Stimulated activated CD8-positive, alpha-beta memory T cell treated with anti-CD3 and anti-CD28 coated beads, Interleukin-7, amount 100 ng/mL, for 4 hours (primary cell): Measurements from ENCODE around the gene DYRK2.

Source experiments
- DNase-seq, 2 donors: peaks; one replicate each; pipeline ENCODE4 v3.0.0-alpha.2; 2020; ENCODE audit warnings: low read depth in 2 of 2

DYRK2 gene

DNA sequence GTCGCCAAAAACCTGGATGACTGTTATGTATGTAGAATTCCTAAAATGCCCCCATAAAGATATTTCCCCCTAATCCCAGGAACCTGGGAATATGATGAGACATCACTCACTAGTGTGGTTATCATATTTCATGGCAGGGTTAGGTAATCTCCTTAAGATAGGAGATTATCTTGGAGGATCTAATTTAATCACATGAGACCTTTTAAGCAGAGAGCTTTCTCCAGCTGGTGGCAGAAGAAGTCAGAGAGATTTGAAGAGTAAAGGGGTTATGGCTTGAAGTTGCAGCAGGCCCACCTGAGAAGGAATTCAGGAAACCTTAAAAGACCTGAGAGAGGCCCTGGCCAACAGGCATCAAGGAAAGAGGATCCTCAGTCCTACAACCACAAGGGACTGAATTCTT lies 53.6 kb downstream of the DYRK2 start:
- no peak for DNase-seq

DNA sequence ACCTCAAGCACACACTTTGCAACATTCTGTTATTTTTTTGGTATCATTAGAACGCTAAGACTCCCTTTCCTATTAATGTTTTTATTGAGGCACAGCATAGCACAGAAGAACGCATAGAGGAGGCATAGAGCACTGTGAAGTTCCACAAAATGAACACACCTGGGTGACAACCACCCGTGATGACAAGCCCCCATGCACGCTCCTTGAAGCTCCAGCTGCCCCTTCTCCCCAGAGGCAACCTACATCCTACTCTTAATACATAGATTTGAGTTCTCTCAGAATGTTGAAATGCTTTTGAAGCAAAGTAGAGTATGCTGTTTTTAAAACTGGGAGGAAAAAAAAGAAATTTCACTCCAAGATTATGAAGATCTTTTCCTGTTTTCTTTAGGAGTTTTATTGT lies 55.5 kb downstream of the DYRK2 start:
- DNase-seq = no peak

DNA sequence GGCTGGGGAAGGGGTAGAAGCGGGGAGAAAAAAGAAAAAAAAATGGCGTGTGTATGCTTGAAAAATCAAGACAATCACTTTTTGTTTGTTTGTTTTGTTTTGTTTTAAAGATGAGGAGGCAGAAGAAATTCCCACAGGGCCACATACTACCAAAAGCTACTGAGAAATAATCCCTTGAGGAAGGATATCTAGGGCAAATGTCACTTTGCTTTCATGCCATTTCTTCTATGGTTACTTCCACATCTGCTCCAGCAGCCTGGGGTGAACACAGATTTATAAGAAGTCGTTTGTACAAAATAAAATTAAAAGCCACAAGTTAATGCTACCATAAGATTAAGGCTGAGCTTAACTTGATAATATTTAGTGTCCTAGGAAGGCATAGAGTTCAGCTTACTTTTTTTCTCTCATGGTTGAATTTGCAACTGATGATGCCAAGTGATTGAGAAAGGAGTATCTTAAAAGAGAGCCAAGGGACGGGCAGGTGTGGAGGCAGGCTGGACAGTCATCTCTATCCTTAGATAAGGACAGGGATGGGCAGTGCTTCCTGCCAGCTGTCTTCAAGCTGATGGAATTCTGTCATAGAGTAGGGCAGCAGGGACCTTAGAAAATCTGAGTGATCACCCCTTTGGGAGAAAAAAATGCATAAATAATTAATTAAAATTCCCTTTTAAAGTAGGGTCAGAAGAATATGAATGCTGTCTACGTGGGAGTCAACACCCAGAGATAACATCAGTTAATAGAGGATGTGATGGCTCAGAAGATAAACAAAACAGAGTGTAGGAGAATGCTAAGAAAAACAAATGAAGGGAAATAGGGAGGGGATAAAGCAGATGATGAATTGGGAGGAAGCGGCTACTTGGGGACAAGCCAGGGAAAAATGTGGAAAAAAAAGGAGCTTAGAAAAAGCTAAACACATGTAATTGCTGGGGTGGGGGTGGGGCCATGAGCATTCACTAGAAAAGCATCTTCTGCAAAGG lies 57.1 kb downstream of the DYRK2 start:
- DNase-seq = no peak

DNA sequence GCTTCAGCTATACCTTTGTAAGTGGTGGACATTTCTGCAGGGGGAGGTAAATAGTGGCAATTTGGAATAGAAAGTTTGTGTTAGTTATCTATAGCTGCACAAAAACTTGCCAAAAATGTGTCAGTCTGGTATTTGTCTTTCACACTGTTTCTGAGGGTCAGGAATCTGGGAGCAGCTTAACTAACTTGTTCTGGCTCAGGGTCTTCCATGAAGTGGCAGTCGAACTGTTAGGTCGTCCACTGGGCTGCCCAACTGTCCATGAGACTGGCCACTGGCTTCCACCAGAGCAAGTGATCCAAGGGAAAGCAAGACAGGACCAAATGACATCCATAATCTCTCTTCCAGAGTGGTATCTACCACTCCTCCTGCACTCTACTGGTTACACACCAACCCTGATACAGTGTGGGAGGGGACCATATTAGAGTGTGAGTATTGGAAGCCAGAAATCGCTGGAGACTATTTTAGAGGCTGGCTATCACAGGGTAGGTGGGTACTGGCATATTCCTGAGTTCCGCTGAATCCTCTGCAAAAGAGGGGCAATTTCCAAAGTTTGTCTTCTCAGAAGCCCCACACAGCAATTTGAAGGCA lies 60.9 kb downstream of the DYRK2 start:
- DNase-seq = no peak

DNA sequence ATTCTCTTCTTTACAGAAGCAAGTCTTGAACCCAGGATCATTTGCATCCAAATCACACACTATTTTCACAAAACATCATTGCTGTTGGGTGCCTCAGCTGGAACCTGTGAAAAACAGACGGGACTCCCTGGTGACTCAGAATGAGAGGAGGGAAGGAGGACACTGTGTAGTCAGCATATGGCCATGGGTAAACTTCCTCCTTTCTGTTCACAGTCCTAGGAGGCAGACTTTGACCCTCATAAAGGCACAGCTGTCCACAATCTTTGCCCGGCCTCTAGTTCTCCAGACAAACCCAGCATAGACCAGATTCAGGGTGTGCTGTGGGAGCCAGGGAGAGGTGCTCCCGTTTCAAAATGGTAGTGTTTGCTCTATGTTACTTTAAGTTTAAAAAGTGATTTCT lies 62.0 kb downstream of the DYRK2 start:
- no peak for DNase-seq

DNA sequence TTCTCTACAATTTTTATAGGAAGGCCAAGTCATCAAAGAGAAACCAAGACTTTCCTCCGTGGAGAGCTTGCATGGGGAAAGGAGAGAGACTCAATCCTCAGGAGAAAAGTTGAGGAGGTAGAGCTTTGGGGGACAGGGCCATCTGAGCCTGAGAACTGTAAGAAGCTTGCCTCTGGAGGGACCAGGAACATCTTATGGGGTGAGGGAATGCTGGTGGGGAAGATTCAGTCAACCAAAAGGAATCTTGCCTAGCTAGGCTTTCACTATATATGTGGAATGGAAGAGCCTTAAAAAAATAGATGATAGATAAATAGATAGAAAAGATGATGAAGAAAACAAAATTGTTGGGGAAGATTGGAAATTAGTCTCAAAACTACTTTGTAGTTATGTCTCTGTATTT lies 63.5 kb downstream of the DYRK2 start:
- DNase-seq = no peak

DNA sequence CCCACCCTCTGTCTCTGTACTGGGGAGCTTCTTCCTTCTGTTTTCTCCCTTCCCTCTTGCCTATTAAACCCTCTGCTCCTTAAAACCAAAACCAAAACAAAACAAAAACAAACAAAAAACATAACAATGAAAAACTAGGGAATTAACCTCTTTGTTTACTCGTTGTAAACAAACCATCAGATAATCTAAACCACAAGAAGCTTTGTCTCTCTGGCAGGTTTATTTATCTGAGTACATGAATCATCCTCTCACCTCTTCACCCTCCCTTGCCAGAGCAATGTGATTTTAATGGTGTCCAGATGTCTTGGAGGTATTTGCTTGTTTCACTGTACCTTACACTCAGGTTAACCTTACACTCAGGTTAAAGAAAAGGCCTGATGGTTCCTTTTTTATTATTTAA lies 66.1 kb downstream of the DYRK2 start:
- no peak for DNase-seq
